ENCODE results near the gene R3HDM4.
"Not testable (repeated sequence)": the region's sequence is repeated elsewhere in the genome, so short reads cannot be mapped to it uniquely, and the experiment has no call there.

R3HDM4 gene

DNA sequence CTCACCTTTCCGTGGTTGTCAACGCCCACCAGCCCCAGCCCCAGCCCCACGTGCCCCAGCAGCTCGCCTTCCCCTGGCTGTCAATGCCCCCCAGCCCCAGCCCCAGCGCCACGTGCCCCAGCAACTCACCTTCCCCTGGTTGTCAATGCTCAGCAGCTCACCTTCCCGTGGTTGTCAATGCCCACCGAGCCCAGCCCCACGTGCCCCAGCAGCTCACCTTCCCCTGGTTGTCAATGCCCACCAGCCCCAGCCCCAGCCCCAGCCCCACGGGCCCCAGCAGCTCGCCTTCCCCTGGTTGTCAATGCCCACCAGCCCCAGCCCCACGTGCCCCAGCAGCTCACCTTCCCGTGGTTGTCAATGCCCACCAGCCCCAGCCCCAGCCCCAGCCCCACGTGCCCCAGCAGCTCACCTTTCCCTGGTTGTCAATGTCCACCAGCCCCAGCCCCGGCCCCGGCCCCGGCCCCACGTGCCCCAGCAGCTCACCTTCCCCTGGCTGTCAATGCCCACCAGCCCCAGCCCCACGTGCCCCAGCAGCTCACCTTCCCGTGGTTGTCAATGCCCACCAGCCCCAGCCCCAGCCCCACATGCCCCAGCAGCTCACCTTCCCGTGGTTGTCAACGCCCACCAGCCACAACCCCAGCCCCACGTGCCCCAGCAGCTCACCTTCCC lies 34.9 kb downstream of the R3HDM4 start:
- not testable (repeated sequence) for DNase-seq (ENCODE audit: extremely low read depth in 1 of 2, low read depth in 1 of 2)

DNA sequence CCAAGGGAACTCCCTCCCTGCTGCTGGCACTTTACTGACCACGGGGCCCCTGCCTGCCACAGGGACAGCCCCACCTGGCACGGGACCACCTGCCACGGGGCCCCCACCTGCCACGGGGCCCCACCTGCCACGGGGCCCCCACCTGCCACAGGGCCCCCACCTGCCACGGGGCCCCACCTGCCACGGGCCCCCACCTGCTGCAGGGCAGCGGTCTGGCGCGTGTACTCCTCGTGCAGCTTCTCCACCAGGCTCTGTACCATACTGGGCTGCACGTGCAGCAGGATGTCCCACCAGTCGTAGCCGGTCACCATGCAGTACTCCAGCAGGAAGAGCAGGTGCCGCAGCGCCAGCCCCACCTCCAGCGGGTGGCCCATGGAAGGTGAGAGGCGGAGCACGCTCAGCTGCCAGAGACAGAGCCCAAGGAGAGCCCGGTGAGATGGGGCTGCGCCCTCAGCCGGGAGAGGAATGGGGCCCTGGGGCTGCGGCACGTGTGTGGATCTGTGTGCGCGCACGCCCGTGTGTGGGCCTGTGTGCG lies 36.2 kb downstream of the R3HDM4 start:
- DNase-seq (ENCODE audit: extremely low read depth in 1 of 2, low read depth in 1 of 2) = no peak

DNA sequence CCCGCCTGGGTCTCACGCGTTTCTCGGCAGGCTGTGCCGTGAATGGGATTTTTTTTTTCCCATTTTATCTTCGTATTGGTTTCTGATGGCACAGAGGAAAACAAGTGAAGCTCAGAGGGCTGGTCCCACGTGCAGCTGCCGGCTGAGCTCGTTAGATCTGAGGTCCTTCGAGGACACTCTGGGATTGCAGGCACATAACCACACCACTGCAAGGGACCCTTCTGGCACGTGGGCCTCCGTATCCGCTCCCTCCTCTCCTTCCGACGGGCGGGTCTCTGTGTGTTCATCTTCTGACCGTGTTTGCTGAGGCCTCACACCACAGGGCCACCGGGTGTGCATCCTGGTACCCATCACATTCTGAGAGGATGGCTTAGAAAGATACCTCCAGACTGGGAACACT lies 36.9 kb downstream of the R3HDM4 start:
- DNase-seq (ENCODE audit: extremely low read depth in 1 of 2, low read depth in 1 of 2) = no peak

DNA sequence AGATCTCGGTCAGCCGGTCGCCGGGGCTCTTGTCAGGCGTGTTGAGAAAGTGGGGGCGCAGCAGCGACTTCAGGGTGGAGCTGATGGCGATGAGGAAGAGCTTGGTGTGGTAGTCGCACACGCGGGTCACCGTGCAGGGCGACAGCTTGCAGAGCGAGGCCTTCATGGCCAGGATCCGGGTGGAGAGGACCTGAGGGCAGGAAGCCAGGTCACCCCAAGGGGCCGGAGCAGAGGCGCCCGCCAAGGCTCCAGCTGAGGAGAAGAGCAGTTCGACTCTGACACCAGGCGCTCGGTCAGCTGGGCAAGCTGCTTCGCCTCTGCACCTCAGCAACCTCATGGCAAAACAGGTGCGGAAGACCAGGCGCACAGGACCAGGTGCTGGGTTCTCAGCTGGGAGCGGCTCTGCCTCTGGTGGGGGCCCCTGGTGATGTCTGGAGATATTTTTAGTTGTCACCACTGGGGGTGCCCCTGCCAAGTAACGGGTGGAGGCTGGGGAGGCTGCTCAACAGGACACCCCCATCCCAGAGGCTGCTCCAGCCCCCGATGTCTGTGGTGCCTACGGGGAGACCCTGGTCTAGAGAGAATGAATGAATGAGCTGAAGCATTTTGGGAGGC lies 37.6 kb downstream of the R3HDM4 start:
- no peak for DNase-seq (ENCODE audit: extremely low read depth in 1 of 2, low read depth in 1 of 2)

DNA sequence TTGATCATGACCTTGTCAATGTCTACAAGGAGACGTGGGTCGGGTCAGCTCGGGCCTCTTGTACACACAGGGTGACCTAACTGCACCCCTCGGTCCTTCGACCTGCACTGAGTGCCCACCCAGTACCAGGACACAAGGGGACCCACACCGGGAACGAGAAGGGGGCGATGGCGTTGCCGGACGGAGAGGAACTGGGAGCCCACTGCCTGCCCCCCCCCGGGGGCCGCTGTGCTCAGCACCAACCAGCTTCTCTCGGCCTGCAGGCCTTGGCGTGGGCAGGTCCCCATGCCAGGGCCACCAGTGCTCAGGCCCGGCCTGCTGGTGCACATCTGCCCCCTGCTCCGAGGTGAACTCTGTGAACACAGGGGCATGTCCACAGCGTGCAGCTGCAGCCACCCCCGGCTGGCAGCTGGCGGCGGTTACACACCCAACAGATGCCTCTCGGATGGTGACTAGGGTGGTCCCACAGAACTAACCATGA lies 39.4 kb downstream of the R3HDM4 start:
- DNase-seq (ENCODE audit: extremely low read depth in 1 of 2, low read depth in 1 of 2) = no peak

DNA sequence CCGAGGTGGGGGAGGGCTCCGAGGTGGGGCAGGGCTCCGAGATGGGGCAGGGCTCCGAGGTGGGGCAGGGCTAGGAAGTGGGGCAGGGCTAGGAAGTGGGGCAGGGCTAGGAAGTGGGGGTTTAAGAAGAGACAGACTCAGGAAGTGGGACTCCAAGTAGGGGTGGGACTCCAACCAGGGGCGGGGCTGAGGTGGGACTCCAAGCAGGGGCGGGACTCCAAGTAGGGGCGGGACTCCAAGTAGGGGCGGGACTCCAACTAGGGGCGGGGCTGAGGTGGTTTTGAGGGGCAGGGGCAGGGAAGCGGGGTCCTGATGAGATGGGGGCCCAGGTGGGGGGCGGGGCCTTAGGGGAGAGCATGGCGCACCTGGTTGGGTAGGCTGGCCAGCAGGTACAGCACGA lies 39.9 kb downstream of the R3HDM4 start:
- peak; percentile 43 to 73 for DNase-seq (ENCODE audit: extremely low read depth in 1 of 2, low read depth in 1 of 2)

DNA sequence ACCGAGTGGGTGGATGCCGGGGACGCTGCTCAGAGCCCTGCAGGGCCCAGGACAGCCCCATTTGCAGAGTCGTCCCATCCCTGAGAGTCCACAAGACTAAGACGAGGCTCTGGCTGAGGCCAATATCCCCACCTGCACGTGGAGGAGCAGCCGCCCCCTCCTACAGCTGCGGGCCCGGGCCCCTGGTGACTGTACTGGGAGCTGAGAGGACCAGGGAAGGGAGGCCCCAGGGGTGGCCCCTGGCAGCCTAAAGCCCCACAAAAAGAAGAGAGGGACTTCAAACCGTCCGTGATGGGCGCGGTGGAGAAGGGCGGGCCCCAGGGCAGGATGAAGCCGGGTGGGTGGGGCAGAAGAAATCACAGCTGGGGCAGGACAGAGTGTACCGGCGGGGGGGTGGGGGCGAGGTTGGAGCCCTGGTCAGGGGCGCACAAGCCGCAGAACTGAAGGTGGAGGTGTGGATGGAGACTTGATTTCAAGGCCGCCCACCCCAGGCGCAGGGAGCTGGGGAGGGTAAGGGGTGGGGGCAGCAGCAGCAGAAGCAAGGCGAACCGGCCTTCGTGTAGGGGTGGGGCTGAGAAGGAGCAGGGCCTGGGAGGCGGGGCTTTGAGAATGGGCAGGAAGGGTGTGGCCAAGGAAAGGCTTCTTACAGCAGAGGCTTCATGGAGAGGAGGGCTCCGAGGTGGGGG lies 40.6 kb downstream of the R3HDM4 start:
- DNase-seq (ENCODE audit: extremely low read depth in 1 of 2, low read depth in 1 of 2) = peak in 1 of 2 donors; percentile 88

DNA sequence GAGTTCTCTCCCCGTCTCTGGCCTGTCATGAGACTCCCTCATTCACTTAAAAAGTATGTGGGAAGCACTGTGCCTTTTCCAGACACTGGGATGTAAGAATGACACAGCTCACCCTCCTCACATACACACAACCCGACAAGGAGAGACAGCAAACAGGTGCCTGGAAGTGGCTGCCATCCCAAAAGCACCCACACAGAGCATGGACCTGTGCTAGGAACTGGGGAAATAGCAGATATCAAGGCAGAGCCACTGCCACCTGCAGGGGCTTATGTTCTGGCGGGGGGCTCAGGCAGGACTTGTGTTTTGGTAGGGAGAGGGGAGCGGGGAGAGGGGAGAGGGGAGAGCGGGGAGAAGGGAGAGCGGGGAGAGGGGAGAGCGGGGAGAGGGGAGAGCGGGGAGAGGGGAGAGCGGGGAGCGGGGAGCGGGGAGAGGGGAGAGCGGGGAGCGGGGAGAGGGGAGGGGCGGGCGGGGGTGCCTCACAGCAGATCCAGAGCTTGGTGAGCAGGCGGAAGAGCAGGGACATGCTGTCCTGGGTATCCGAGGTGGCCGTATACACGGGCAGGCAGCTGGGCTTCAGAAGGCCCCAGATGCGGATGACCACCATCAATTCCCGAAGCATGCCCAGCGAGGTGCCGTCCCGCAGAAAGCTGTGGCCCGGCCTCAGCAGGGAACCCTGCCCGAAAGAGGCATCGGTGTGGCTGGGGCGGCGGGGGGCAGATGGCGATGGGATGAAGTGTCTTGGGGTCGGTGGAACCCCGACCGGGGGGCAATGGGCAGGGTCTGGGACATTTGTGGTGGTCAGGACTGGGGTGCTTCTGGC lies 41.4 kb downstream of the R3HDM4 start:
- peak in 1 of 2 donors; percentile 10 for DNase-seq (ENCODE audit: extremely low read depth in 1 of 2, low read depth in 1 of 2)

DNA sequence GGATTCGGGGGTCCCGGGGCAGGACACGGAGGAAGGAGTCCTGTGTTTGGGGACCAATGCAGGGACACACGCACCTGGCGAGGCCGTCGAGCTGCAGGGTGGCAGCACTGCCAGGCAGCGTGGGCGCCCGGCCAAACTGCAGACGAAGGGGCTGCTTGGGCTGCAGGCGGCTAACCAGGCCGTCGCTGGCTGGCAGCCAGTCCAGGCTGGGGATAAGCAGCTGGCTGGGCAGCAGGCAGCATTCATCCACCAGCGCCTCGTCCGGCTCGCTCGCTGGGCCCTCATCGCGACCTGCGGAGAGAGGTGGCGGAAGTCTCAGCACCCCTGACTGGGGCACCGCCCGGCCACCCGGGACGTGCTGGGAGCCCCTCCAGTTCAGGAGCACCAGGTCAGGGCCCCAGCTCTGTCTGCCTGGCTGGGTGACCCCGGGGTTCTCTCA lies 42.0 kb downstream of the R3HDM4 start:
- no peak for DNase-seq (ENCODE audit: extremely low read depth in 1 of 2, low read depth in 1 of 2)

DNA sequence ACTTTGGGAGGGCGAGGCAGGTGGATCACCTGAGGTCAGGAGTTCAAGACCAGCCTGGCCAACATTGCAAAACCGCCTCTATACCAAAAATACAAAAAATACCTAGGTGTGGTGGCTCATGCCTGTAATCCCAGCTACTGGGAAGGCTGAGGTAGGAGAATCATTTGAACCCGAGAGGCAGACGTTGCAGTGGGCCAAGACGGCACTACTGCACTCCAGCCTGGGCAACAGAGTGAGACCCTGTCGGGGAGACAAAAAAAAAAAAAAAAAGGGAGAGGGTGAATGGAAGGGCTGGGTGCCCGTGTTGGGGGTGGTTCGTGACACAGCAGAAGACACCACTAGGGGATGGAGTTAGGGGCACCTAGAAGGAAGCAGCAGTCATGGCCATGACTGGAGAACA lies 42.7 kb downstream of the R3HDM4 start:
- no peak for DNase-seq (ENCODE audit: extremely low read depth in 1 of 2, low read depth in 1 of 2)

DNA sequence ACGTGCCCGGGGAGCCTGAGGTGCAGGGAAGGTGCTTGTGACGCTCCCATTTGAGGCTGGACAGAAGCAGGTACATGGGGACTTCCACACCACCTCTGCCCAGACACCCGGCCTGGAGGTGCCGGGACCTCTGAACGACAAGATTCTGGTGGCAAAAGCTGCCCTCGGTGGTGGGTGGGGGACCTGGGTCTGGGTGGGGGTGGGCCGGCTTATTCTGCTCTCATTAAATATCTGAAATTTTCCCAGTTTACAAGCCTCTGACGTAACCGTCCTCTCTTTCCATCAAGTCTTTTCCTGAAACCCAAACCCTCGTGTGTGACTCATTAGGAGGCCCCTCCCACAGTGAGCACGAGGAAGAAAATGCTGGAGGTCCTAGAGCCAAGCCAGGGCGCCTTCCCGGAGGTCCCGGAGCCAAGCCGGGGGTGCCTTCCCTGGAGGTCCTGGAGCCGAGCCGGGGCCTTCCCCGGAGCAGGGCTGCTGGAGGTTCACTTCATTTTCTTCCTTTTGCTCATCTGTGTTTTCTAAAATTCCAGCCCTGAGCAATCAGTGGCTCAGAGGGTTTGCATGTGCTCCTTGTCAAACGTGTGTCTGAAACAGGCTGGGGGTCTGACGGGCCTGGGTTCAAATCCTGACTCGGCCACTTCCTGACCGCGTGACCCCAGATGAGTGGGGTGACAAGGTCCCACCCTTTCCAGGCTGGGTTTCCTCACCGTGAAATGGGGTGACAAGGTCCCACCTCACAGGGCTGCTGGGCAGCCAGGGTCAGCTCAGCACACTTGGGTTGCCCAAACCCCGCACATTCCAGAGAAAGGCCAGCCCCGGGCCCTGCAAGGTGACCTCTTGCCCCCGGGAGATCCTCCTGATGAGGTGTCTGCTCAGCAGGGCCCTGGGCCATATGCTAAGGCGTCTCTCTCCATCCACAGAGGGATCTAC lies 43.5 kb downstream of the R3HDM4 start:
- no peak for DNase-seq (ENCODE audit: extremely low read depth in 1 of 2, low read depth in 1 of 2)

DNA sequence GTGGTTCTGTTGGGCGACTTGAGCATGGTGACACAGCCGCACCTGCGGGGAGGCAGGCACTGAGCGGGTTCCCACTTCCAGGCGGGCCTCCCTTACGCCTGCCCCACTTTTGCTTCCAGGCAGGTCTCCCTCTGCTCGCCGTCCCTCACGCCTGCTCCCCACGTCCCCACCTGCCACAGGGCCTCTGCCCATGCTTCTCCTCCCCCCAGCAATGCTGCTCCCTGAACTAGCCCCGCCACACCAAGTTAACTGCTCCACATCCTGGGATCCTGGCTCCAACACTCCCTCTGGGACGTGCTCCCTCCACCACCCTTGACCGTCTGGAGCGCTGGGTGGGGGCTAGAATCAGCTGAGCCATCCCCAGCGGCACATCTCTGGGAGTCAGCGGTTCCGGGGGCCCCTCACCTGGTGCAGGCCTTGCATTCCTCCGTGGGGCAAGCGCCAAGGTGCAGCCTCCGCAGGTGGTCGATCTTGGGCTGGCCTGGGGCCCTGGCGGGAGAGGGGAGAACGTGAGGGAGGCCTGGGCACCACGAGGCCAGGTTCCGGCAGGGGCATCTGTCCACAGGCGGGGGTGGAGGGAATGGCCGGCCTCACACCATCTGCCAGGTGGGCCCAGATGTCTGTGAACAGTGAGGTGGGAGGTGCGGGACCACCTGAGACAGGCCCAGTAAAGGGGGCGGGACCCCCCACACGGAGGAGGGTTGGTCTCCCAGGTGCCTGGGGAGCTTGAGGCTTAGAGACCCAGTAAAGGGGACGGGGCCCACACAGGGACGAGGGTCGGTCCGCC lies 44.4 kb downstream of the R3HDM4 start:
- DNase-seq (ENCODE audit: extremely low read depth in 1 of 2, low read depth in 1 of 2) = no peak

DNA sequence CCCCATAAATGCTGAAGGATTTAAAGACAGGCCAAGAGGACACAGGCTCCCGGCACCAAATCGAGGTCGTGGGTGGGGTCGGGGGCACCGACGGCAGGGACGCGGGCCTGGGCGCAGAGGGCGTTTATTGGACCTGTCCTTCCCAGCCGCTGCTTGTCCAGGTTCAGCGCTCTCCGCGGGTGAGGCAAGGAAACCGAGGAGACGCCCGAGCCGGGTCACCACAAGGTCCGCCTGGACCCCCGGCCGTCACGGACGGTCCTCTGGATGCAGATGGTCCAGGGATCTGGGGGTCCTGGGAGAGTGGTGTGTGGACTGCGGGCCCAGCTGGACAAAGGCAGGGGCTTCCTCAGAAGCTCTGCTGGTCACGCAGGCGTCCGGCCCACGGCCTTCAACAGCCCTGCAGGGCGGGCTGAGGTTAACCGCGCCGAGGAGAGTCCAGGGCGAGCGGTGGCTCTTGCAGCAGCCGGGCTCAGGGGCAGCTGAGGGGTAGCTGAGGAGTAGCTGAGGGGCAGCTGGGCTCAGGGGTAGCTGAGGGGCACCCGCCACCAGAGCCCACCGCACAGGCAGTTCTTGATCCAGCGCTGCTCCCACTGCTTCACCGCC lies 45.1 kb downstream of the R3HDM4 start:
- DNase-seq (ENCODE audit: extremely low read depth in 1 of 2, low read depth in 1 of 2) = no peak

DNA sequence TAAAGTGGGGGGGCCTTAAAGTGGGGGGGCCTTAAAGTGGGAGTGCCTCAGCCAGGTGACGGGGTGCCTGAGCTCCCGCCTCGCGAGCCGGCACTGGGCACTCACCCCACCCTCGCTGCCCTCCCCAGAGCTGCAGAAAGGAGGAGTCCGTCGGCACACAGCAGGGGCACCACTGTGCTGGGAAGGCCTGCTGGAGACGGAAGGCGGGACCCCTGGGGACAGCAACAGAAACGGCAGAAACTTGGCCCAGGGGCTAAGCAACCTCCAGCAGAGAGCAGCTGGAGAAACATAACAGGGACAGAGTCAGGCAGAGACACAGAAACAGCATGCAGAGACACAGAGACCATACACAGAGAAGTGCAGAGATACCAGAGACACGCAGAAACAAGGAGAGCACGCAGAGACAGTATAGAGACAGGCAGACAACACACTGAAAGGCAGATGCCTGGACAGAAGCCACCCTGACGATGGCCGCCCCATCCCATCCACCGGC lies 45.7 kb downstream of the R3HDM4 start:
- DNase-seq (ENCODE audit: extremely low read depth in 1 of 2, low read depth in 1 of 2) = no peak

DNA sequence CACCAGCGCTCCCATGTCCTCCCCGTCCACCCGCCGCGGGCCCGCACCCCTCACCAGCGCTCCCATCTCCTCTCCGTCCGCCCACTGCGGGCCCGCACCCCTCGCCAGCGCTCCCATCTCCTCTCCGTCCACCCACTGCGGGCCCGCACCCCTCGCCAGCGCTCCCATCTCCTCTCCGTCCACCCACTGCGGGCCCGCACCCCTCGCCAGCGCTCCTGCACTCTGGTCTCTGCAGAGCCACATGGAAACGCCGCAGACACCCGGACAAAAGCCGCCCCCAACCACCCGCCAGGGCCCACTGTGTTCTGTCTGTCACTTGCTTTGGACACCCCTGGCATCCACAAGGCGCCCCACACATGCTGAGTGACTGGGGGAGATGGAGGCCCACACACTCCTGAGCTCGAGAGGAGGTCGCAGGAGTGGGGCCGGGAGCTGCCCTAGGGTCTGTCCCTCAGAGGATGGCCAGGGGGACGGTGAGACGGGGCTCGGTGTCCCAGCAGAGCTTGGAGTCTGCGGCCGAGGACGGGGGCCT lies 46.2 kb downstream of the R3HDM4 start:
- DNase-seq (ENCODE audit: extremely low read depth in 1 of 2, low read depth in 1 of 2) = no peak

DNA sequence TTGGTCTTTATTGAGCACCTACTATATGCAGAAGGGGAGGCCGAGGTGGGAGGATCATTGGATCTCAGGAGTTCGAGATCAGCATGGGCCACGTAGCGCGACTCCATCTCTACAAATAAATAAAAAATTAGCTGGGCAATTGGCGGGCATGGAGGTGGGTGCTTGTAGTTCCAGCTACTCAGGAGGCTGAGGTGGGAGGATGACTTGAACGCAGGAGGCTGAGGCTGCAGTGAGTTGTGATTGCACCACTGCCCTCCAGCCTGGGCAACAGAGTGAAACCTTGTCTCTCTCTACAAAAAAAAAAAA lies 49.8 kb downstream of the R3HDM4 start:
- no peak for DNase-seq (ENCODE audit: extremely low read depth in 1 of 2, low read depth in 1 of 2)

DNA sequence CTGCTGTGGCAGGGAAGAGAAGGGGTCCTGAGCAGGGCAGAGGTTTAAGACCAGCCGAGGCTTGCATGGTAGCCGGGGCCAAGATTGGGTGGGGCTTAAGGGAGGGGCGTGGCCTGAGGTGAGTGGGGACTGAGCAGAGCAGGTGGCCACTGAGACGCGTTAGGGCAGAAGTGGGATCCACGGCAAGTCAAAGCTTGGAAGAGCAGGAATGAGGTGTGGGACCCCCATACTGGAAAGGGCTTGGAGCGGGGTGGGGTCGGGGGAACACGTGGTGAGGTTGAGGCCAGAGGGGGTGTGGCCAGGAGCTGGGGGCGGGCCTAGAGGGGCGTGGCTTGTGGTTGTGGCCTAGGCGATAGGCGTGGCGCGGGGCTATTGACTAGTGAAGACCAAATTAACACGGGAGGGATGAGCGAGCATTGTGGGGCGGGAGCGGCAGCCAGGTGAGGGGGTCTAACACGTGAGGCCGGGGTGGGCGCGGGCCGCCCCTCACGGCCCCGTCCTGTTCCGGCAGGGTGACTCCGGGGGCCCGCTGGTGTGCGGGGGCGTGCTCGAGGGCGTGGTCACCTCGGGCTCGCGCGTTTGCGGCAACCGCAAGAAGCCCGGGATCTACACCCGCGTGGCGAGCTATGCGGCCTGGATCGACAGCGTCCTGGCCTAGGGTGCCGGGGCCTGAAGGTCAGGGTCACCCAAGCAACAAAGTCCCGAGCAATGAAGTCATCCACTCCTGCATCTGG lies 50.3 kb downstream of the R3HDM4 start:
- peak; percentile 45 to 73 for DNase-seq (ENCODE audit: extremely low read depth in 1 of 2, low read depth in 1 of 2)

Measured in stimulated activated CD8-positive, alpha-beta memory T cell treated with anti-CD3 and anti-CD28 coated beads, Interleukin-7, amount 100 ng/mL, for 48 hours (primary cell).